Left ventricle myocardium inferior (tissue), 1 donor: ENCODE measurements around the gene KRT72. TPM values are rescaled to one million over a fixed set of nuclear protein-coding genes. Genes with fewer than 3 reads are reported as not detected.

Experiments used
- DNase-seq: peaks from one replicate; pipeline ENCODE4 v3.0.0-alpha.2; 2020
- H3K27ac ChIP-seq: fragments of 200-600 bp; replicated peaks from 2 replicates; pipeline ENCODE4 v1.8.0; 2021
- H3K27me3 ChIP-seq: fragments of 200-600 bp; 2 replicates; pipeline ENCODE4 v1.8.0; 2021; ENCODE audit warnings: low read depth
- H3K36me3 ChIP-seq: fragments of 200-600 bp; 2 replicates; pipeline ENCODE4 v1.8.0; 2021
- H3K4me1 ChIP-seq: fragments of 200-600 bp; 2 replicates; pipeline ENCODE4 v1.8.0; 2021
- H3K4me3 ChIP-seq: fragments of 200-600 bp; 2 replicates; pipeline ENCODE4 v1.8.0; 2021; ENCODE audit warnings: mild to moderate bottlenecking, moderate library complexity
- H3K9me3 ChIP-seq: fragments of 200-600 bp; replicated peaks from 2 replicates; pipeline ENCODE4 v1.8.0; 2021
- CTCF ChIP-seq: fragments of 200-600 bp; IDR thresholded peaks from 2 replicates; pipeline ENCODE4 v1.8.0; 2021; ENCODE audit warnings: antibody characterized with exemption, mild to moderate bottlenecking, borderline replicate concordance
- intact Hi-C: fragments of 100-400 bp; cut with micrococcal nuclease; formaldehyde crosslinking; loops from one replicate; pipeline ENCODE4 v1.11.0; 2022
- total RNA-seq: library from RNA; stranded (reverse); fragmentation: NEBNext Ultra II Directional; extraction: Animal tissue kit (Norgen Biotek cat#: 25700); gene quantifications from one replicate; pipeline ENCODE4 v1.2.1, GENCODE V29; 2021
- donor health status: DM: no; HTN: yes; CAD: no; lungs with severe emphysema.

KRT72 gene
- total RNA-seq, 1 donor from 2014 or later = not detected

GRCh38 chr12:52542785-52543318 lies 58.4 kb downstream of the KRT72 start:
- Histone ChIP-seq H3K4me3 (no peak overlapping the region), H3K27me3 (peaks cover 8% of the 10 kb centered on the region), H3K27ac (no peak overlapping the region), H3K9me3 (no peaks in the 10 kb centered on the region), H3K4me1 (no peaks in the 10 kb centered on the region), H3K36me3 (no peaks in the 10 kb centered on the region)
- intact Hi-C loops = no loop called here
- no peak for TF ChIP-seq CTCF
- DNase-seq = no peak

- H3K4me1 ChIP-seq = no peaks in the 10 kb centered on the region
- TF ChIP-seq CTCF = no peak
- DNase-seq = no peak
- H3K27me3 ChIP-seq = peaks cover 8% of the 10 kb centered on the region
- intact Hi-C loops = no loop called here
- H3K9me3 ChIP-seq = no peaks in the 10 kb centered on the region
- no peak overlapping the region for H3K4me3 ChIP-seq
- no peaks in the 10 kb centered on the region for H3K36me3 ChIP-seq
- H3K27ac ChIP-seq = no peak overlapping the region
These were observed 59.1 kb downstream of the KRT72 start for GRCh38 chr12:52542157-52542556.

- intact Hi-C loops = no loop called here
- no peak for TF ChIP-seq CTCF
- Histone ChIP-seq H3K9me3 (no peaks in the 10 kb centered on the region), H3K27ac (no peak overlapping the region), H3K36me3 (no peaks in the 10 kb centered on the region), H3K27me3 (peaks cover 7% of the 10 kb centered on the region), H3K4me1 (no peaks in the 10 kb centered on the region), H3K4me3 (no peak overlapping the region)
- no peak for DNase-seq
These were observed 59.6 kb downstream of the KRT72 start for GRCh38 chr12:52541709-52542108.

- Histone ChIP-seq H3K36me3 (no peaks in the 10 kb centered on the region), H3K9me3 (no peaks in the 10 kb centered on the region), H3K4me3 (no peak overlapping the region), H3K27me3 (peaks cover 4% of the 10 kb centered on the region), H3K4me1 (no peaks in the 10 kb centered on the region), H3K27ac (no peak overlapping the region)
- no peak for TF ChIP-seq CTCF
- intact Hi-C loops = no loop called here
- DNase-seq = no peak
These were observed 60.7 kb downstream of the KRT72 start for GRCh38 chr12:52540531-52540930.

- intact Hi-C loops = no loop called here
- no peak overlapping the region for H3K4me3 ChIP-seq
- H3K36me3 ChIP-seq = no peaks in the 10 kb centered on the region
- no peaks in the 10 kb centered on the region for H3K4me1 ChIP-seq
- no peak for TF ChIP-seq CTCF
- peaks cover 4% of the 10 kb centered on the region for H3K27me3 ChIP-seq
- DNase-seq = no peak
- no peaks in the 10 kb centered on the region for H3K9me3 ChIP-seq
- no peak overlapping the region for H3K27ac ChIP-seq
These were observed 61.5 kb downstream of the KRT72 start for GRCh38 chr12:52539821-52540173.
